Adrenal gland (tissue), 12 donors: ENCODE data around the gene TRAF2. TPM values are rescaled to one million over a fixed set of nuclear protein-coding genes. Genes with fewer than 3 reads are reported as not detected.
A peak's percentile ranks its signal among the peaks of the same experiment; 100 is the strongest.

Experiments
- DNase-seq, 7 donors: peaks; one replicate each; pipeline ENCODE4 v3.0.0-alpha.2; 2019 to 2020
- H3K27ac ChIP-seq, 5 donors: fragments of 200-600 bp; sonication (generic) in 4 of 5; 1 replicate in 3 of 5; 2 replicates in 2 of 5; pipeline versions ENCODE4 v1.5.1 to v1.8.0; 2016 to 2020; ENCODE audit warnings: mild to moderate bottlenecking in 1 of 5
- H3K27me3 ChIP-seq: fragments of 200-600 bp; 2 replicates; pipeline ENCODE4 v1.8.0; 2021
- H3K36me3 ChIP-seq, 2 donors: fragments of 200-600 bp; replicated peaks in 1 of 2; 1 replicate in 1 of 2; 2 replicates in 1 of 2; pipeline versions ENCODE4 v1.5.1 to v1.8.0; 2018 to 2022
- H3K4me1 ChIP-seq, 2 donors: fragments of 200-600 bp; replicated peaks in 1 of 2; 1 replicate in 1 of 2; 2 replicates in 1 of 2; pipeline versions ENCODE4 v1.5.1 to v1.8.0; 2018 to 2021
- H3K4me3 ChIP-seq, 4 donors: fragments of 200-600 bp; sonication (generic) in 3 of 4; one replicate each; pipeline ENCODE4 v1.5.1; 2016 to 2018
- H3K9me3 ChIP-seq, 3 donors: fragments of 200-600 bp; sonication (generic) in 1 of 3; replicated peaks in 1 of 3; 1 replicate in 2 of 3; 2 replicates in 1 of 3; pipeline versions ENCODE4 v1.5.1 to v1.8.0; 2016 to 2021
- CTCF ChIP-seq, 6 experiments: fragments of 450-650 bp in 4 of 6; fragments of 200-600 bp in 2 of 6; sonication (generic) in 1 of 6; IDR thresholded peaks; 1 replicate in 5 of 6; 2 replicates in 1 of 6; pipeline versions ENCODE4 v1.5.1 to v1.8.0; 2016 to 2021; ENCODE audit warnings: antibody characterized with exemption in 6 of 6, mild to moderate bottlenecking in 2 of 6, moderate library complexity in 1 of 6
- POLR2A ChIP-seq, 2 donors: fragments of 450-650 bp; IDR thresholded peaks; one replicate each; pipeline ENCODE4 v1.6.1; 2017; ENCODE audit warnings: antibody characterized with exemption in 2 of 2, mild to moderate bottlenecking in 2 of 2, moderate library complexity in 1 of 2
- WGBS, 4 donors: extraction: QIAGEN DNeasy Blood & Tissue Kit in 2 of 4; methylation state at CpG; one replicate each; pipeline versions ENCODE4 v1.1.5 to v1.1.7; 2013 to 2017; 5-methylcytosine and 5-hydroxymethylcytosine counted together
- intact Hi-C, 2 donors: fragments of 100-400 bp; cut with DNase I; formaldehyde crosslinking; loops; one replicate each; pipeline versions ENCODE4 v1.14.1 to v1.15.0; 2022 to 2023
- polyA plus RNA-seq, 3 donors: library from polyadenylated mRNA; stranded (reverse); fragments of 200-250 nt in 2 of 3; fragments of 350-450 nt in 1 of 3; fragmentation: Illumina TruSeq in 1 of 3; extraction: RNeasy Lipid Tissue Mini Kit (QIAGEN cat#74804) in 1 of 3; gene quantifications; one replicate each; pipeline ENCODE4 v1.2.3, GENCODE V29; 2013 to 2014
- total RNA-seq, 9 donors: library from RNA; depleted of rRNA in 4 of 9; stranded (reverse); fragments of >200 nt in 4 of 9; fragments of 120-200 nt in 1 of 9; fragmentation: NEBNext Ultra II Directional in 1 of 9; extraction: Animal tissue kit (Norgen Biotek cat#: 25700) in 1 of 9; gene quantifications; one replicate each; pipeline versions ENCODE4 v1.1.0 to v1.2.4, GENCODE V29; 2013 to 2023
- donor health status: healthy with polysubstance abuse.
- donor health status: Bipolar disorder and iron deficiency.
- donor health status: DM: yes; HTN: yes; CAD: no.
- donor health status: DM: no; HTN: no; CAD: no.
- donor health status: DM: no; HTN: no; CAD: no.
- donor health status: DM: yes; HTN: yes; CAD: no.

The TRAF2 gene
- total and polyA plus RNA-seq, 12 donors = 3.4 to 24.7 (median 10.6) TPM

GRCh38 chr9:136917902-136918301 is 31.6 kb downstream of the TRAF2 start:
- H3K4me3 ChIP-seq = no peak overlapping the region
- peaks cover 0 to 9% of the 10 kb centered on the region in 2 donors for H3K4me1 ChIP-seq
- DNase-seq = no peak
- whole genome bisulfite sequencing, 4 donors = 87 to 96% (median 90%) methylated on average over 11 of the region's 11 CpGs
- no peaks in the 10 kb centered on the region for H3K9me3 ChIP-seq
- TF ChIP-seq POLR2A (IDR thresholded peaks at IDR 0.05) (no peak), CTCF (IDR thresholded peaks at IDR 0.05) (no peak)
- intact Hi-C loops = no loop called here
- no peaks in the 10 kb centered on the region for H3K27me3 ChIP-seq
- peaks cover 0 to 30% of the 10 kb centered on the region in 2 donors for H3K36me3 ChIP-seq
- no peak overlapping the region for H3K27ac ChIP-seq

- no peak overlapping the region for H3K27ac ChIP-seq
- 94 to 97% (median 96%) methylated on average over 10 to 15 of the region's 15 CpGs for WGBS, 4 donors
- intact Hi-C loops = no loop called here
- H3K36me3 ChIP-seq = peaks cover 0 to 36% of the 10 kb centered on the region in 2 donors
- H3K4me3 ChIP-seq = no peak overlapping the region
- H3K4me1 ChIP-seq = peaks cover 0 to 9% of the 10 kb centered on the region in 2 donors
- no peaks in the 10 kb centered on the region for H3K27me3 ChIP-seq
- no peak for TF ChIP-seq POLR2A (IDR thresholded peaks at IDR 0.05)
- no peak for TF ChIP-seq CTCF (IDR thresholded peaks at IDR 0.05)
- no peaks in the 10 kb centered on the region for H3K9me3 ChIP-seq
- DNase-seq = no peak
Measured at GRCh38 chr9:136920069-136920468, 33.8 kb downstream of the TRAF2 start.

GRCh38 chr9:136920734-136921231 is 34.5 kb downstream of the TRAF2 start:
- H3K4me3 ChIP-seq = no peak overlapping the region
- no peaks in the 10 kb centered on the region for H3K27me3 ChIP-seq
- WGBS, 4 donors = 89 to 98% (median 96%) methylated on average over 9 to 14 of the region's 14 CpGs
- H3K36me3 ChIP-seq = peaks cover 0 to 43% of the 10 kb centered on the region in 2 donors
- H3K4me1 ChIP-seq = peaks cover 0 to 9% of the 10 kb centered on the region in 2 donors
- intact Hi-C loops = no loop called here
- no peak for DNase-seq
- TF ChIP-seq CTCF (IDR thresholded peaks at IDR 0.05) = no peak
- no peak for TF ChIP-seq POLR2A (IDR thresholded peaks at IDR 0.05)
- H3K27ac ChIP-seq = no peak overlapping the region
- H3K9me3 ChIP-seq = no peaks in the 10 kb centered on the region

- Histone ChIP-seq H3K27ac (peak overlapping the region in 1 of 5 donors; percentile 30), H3K27me3 (no peaks in the 10 kb centered on the region), H3K9me3 (no peaks in the 10 kb centered on the region), H3K4me3 (no peak overlapping the region), H3K36me3 (peaks cover 0 to 46% of the 10 kb centered on the region in 2 donors), H3K4me1 (peaks cover 0 to 9% of the 10 kb centered on the region in 2 donors)
- TF ChIP-seq POLR2A (IDR thresholded peaks at IDR 0.05) = no peak
- no peak for TF ChIP-seq CTCF (IDR thresholded peaks at IDR 0.05)
- no peak for DNase-seq
- 51 to 80% (median 75%) methylated on average over 2 to 11 of the region's 11 CpGs for WGBS, 4 donors
- intact Hi-C loops = no loop called here
Measured at GRCh38 chr9:136921307-136921706, 35.0 kb downstream of the TRAF2 start.
